Activated CD4-positive, alpha-beta T cell treated with anti-CD3 and anti-CD28 coated beads for 1 hour (primary cell): ENCODE data around the gene KCNJ18.
"Not testable (repeated sequence)": the region's sequence is repeated elsewhere in the genome, so short reads cannot be mapped to it uniquely, and the experiment has no call there.

ENCODE experiments used
- DNase-seq: peaks from one replicate; pipeline ENCODE4 v3.0.0-alpha.2; 2020

Gene KCNJ18

DNA sequence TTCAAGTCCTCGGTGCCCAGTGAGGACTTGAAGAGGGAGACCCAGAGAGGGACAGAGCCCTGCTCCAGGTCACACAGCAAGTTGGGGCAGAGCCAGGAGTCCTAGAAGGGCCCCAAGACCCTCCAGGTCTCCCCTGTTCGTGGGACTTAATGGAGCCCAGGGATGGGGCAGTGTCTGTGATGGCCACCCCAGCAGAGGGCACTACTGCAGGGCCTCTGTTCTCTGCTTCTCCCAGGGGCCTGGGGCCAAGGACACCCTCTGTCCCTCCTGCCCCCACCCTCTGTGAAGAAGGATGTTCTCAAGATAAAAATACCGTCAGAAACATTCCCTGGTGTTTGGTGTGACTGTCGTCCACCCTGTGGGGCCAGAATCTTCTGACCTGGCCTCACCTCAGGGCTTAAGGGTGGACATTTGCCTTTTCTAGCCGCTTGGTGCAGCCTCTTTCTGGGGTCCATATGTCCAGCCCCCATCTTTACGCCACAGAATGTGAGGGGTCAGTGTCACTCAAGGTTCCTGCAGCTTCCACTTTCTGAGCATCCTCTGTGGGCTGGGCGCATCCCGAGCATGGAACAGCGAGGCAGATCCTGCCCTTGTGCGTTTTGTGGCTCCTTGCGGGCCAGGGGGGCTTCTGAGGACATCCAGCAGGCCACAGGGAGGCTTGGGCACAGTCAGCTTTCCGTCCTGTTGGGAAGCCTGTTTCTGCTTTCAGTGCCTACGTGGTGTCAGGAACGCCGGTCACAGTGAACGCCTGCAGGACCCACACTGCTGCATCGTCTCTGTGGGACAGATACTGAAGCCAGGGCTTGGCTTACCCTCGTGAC is at the start of gene KCNJ18:
KCNJ18 (plus strand) TSS at position 641 of the 821 bp plus-strand sequence. CDS start 10,264 bp downstream, outside the sequence.
- DNase-seq, result not testable (repeated sequence)

GRCh38 chr17:21648125-21648524 is 44.2 kb upstream of the KCNJ18 start:
- DNase-seq, result not testable (repeated sequence)

DNA sequence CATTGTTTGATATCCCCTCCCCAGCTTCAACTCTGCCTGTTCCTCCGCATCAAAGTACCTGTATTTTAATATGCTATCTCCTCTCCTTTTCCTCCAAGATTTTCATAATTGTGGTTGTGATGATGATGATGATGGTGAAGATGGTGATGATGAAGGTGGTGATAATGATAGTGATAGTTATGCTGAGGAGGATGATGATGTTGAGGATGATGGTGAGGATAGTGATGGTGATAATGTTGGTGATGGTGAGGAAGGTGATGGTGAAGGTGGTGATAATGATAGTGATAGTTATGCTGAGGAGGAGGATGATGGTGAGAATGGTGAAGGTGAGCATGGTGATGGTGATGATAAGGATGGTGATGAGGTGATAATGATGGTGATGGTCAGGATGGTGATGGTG is 42.3 kb upstream of the KCNJ18 start:
- not testable (repeated sequence) for DNase-seq

DNA sequence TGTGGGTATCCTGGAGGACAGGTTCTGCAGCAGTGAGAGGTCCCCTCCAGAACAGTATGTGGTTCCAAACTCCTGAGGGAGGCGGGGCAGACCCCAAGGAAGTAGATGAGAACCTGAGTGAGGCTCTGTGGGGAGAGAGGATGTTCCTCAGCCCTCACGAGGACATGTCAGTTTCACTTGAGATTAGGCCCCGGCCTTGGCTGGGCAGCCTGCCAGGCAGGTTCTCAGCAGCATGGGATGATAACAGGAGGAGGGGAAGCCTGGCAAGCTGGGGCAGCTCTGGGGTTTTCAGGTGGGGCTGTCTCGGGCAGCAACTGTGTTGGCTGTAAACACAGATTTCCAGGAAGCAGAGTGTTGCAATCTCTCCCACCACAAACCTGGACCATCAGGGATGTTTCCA is 40.3 kb upstream of the KCNJ18 start:
- not testable (repeated sequence) for DNase-seq

DNA sequence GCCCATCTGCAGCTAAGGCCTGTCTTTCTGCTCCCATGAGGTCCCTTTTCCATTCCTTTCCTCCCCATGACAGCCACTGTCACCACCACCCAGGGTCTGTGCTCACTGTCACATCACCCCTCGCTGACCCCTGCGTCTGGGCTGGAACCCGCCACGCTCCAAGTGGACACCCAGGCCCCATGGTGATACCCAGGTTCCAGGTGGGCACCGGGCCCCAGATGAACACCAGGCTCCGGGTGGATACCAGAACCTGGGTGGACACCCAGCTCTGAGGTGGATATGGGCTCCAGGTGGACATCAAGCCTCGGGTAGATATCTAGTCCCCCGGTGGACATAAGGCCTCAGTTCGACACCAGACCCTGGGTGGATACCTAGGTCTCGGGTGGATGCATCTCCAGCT is 39.1 kb upstream of the KCNJ18 start:
- DNase-seq, result not testable (repeated sequence)

DNA sequence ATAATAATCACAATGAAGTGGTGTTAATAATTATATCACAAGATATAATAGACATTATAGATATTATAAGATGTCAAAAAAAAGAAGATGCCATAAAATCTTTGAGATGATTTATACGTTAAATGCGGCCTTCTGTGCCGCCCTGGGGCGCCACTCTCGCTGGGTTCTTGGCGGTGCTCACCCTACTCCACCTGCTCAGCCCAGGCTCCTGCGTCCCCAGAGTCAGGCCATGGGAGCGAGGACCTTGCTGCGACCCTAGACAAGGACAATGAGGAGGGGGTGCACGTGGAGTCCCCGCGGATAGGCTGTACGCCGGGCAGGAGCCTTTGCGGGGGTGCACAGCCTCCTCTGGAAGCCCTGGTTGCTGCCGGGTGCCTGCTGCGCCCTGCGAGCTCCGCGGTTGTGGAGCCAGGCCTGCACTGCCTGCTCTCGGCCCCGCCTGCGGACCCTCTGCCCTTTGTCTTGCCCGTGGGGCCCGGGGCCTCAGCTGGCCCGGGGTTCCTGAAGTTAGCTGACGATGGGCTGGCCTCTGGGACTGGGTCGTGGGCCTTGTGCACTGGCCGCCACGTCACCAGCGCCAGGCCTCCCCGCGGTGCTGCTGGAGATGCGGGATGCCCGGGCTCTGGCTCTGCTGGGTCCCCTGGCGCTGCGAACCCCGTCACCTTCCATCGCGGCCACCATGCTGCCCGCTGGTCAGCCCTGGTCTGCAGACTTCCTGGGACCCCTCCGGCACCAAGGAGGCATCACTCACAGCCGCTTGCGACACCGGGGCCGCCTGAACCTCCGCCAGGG is 35.6 kb upstream of the KCNJ18 start:
- not testable (repeated sequence) for DNase-seq

DNA sequence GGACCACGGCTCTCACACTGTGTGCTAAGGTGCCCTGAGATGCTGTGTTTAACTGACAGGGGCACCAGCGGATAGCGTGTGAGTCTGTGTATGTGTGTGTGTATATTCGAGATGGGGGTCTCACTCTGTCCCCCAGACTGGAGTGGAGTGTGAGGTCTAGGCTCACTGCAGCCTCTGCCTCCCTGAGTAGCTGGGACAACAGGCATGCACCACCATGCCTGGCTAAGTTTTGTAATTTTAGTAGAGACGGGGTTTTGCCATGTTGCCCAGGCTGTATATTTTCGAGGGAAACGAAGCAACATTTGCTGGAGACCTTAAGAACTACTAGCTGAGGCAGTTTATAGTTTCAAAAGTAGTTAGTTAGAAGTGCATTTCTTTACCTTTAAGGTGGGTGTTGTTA is 32.7 kb upstream of the KCNJ18 start:
- DNase-seq, result not testable (repeated sequence)

- DNase-seq, result not testable (repeated sequence)
Observed at GRCh38 chr17:21661455-21661854, 30.9 kb upstream of the KCNJ18 start.

DNA sequence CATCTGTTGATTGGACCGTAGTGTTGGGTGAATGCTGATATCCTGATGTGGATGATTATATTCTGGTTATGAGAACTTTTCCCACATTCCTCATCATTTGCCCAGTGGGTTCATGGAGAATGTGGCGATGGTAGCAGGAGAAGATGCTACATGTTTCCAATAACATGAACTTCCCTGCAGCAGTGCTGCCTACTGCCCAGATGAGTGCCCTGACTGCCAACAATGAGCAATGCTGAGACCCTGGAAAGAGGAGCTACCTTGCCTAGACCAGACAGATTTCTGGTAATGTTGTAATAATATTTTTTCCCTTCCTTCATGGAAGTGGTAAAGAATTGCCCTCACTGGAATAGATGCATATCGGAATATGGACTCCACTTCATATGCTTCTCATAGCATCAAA is 29.2 kb upstream of the KCNJ18 start:
- not testable (repeated sequence) for DNase-seq

GRCh38 chr17:21663614-21664474 is 28.5 kb upstream of the KCNJ18 start:
- not testable (repeated sequence) for DNase-seq

DNA sequence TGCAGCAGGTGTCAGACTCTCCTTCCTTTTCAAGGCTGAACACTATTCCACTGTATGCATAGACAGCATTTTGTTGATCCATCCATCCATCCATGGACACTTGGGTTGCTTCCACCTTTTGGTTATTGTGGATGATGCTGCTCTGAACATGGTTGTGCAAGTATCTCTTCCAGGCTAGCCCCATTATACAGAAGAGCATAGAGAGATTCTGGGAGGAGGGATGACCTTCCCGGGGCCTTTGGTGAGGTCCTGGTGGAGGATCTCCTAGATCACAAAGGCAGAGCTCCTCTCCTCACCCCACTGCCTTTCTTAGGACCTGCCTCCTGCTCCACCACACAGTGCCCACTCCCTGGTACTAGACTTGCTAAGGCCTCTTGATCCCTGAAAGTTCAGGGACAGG is 27.2 kb upstream of the KCNJ18 start:
- not testable (repeated sequence) for DNase-seq

DNA sequence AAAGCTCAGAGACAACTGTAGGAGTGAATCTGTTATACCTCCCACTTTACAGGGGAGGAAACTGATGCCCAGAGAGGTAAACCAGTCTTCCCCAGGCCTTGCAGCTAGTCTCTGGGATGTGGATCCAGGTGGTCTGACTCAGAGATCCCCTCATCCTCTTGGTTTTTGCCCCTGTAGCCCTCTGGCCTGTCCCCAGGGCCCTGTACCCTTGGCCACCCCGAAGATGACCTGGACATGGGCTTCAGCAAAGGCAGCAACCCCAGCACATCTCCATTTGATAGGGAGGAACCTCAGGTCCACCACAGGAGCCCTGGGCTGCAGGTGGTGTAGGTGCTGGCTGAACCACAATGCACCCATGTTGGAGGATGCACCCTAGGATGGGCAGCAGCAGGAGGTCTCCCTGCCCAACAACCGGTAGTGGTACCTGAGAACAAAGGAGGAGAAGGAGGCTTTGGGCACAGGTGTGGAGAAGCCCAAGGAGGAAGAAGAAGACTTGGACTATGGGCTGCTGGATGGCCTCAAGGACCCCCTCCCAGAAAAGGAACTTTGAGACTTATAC is 26.3 kb upstream of the KCNJ18 start:
- not testable (repeated sequence) for DNase-seq

DNA sequence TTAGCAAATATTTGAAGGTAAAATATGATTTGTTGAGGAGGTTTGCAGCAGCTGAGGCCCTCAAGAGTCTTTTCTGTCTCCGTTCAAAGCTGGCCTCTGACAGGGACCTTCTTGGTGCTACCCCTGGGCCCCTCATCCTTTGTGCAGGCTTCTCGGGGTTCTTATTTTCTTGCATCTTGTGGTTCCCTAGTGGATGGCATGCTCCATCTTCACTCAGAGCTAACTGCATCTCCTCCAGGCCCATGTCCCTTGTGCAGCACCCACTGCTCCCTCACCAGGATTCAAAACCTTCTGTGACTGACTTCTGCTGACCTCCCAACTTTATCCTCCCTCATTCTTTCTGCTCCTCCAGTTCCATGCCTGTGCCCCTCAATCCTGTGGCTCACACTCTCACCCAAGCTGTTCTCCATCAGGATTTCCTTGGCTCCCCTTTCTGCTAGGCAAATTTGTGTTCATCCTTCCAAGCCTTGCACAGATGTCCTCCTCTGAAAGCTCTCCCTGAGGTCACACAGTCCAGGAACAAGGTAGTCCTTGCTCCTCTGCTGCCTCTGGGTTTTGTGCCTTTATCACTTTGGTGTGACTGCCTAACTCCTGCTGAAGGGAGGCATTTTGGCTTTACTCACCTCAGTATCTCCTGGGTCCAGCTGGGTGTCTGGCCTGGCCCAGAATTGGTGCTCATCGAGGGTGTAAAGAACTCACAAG is 25.5 kb upstream of the KCNJ18 start:
- DNase-seq, result not testable (repeated sequence)

DNA sequence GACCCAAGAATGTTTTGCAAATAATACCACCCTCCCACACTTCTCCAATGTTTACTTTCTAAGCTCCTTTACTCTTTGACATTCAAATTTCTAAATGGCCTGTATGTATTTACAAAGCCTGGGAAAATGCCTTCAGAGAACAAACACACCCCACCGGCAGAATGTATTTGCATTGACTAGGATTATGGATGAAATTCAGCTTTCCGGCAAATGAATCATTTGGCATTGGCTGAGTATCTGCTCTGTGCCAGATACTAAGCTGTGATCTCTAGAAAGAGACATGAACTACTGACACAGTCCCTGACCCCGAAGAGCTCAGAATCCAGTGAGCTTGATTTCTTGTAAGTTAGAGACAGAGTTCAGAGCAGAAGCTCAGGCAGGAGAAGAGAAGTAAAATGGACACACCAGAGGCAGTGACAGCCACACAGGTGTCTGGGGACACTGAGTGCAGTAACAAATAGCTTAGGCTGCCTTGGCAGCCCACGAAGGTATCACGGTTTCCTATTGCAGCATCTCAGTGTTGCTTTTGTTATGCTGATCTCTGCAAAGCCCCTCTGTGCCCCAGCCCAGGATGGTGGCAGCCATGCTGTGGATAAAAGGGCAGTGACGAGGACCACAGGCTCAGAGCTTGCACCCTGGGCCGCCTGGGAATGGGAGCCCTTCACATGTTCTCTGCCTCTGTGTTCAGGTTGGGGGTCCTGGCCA is 24.8 kb upstream of the KCNJ18 start:
- not testable (repeated sequence) for DNase-seq

- DNase-seq, result not testable (repeated sequence)
Observed at GRCh38 chr17:21668118-21668488, 24.2 kb upstream of the KCNJ18 start.

DNA sequence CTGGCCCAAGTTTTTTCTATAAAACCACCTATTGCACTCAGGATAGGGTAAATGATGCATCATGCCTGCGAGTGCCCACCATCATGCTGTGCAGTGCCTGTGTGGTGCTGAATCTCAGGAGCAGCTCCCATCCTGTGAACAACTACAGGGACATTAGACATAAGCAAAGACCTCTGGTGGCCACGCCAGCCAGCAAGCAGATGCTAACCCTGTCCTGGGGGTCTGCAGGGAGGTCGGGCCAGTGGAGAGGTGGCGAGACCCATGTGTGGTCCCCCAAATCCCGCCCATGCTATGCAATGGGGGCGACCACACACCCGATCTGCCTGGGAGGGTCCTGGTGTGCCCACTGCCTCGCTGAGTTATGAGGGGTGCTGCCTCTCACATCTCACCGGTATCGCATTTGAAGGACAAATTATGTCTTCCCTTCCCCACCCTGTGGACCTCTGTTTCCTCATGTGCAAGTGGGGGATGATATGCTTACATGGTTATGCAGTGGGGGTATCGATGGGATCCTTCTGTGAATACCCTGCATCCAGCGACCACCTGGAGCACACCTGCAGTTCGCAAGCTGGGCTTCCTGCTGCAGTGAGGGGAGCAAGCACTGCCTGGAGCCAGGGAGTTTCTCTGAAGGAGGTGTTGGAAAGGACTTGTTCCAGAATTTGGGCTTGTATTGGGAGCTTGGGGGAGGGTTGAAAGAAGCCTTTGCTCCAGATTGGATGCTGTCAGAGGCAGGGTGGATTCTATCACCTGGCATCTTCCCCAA is 23.4 kb upstream of the KCNJ18 start:
- DNase-seq, result not testable (repeated sequence)

DNA sequence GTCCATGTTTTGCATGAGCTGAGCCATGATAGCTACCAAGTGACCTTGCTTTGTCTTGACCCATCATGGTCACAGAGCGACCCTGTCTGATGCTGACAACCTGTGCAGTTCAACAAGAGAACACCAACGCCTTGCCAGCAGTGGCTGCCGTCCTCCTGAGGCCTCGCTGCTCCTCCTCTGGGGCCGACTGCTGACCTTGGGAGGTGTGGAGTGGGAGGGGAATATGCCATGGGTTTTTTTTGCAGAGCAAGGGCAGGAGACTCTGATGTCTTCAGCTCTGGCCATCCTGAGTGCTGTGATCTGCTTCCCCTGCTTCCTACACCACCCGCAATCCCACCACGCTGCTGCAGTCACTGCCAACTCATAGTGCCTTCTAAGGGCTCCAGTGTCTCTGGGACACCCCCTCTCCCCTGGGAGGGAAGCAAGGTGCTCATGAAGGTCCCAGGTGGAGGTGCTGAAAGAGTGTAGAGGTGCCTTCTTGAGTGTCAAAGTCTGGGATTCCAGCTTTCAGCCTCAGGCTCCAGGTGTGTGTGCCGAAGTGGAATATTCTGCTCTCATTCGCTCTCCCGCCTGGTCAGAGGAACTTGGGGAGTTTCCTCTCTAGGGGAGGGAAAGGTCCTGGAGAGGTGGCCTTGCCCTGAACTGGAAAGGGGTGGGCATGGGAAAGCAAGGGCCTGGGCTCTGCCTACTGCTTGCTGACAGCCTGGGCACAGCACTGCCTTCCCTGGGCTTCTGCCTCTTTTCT is 22.5 kb upstream of the KCNJ18 start:
- not testable (repeated sequence) for DNase-seq

DNA sequence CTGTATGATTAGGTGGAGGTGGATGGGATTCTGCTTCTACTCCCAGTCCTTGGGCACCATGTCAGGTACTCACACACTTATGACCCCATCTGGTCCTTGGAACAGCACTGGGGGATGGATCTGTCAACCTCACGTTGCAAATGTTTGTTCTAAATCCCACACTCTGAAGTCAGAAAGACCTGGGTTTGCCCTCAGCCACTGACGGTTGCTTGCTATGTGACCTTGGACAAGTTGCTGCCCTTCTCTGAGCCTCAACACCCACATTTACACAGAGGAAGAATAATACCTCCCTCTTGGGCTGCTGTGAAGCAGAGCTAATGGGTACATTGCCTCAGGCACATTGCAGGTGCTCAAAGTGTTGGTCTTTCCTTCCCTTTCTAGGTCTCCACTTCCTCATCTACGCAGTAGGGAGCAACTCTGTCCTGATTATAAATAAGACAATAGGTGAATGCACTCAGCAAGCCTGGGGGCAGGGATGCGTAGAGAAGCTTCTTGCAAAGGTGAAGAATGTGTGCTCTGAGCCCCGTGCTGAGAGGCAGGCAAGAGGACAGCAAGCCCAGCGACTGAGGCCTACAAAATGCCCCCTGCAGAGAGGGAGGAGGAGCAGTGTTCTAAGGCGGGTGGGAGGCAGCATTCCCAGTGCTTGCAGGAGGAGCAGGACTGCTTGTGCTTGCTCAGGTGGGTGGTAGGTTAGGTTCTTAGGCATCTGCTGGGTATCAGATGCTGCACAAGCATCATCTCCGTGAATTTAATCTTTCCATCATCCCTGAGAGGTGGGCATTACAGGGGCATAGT is 21.8 kb upstream of the KCNJ18 start:
- DNase-seq, result not testable (repeated sequence)

GRCh38 chr17:21671437-21671836 is 20.9 kb upstream of the KCNJ18 start:
- not testable (repeated sequence) for DNase-seq
